HG03064 (cell line): ENCODE data around the gene SENP7.

Source experiments
- ATAC-seq: cut with Tn5 transposase; IDR thresholded peaks from one replicate; pipeline ENCODE4 v1.9.1; 2021; ENCODE audit warnings: low read depth; ENCODE audit not compliant: unreplicated experiment

SENP7 gene

DNA sequence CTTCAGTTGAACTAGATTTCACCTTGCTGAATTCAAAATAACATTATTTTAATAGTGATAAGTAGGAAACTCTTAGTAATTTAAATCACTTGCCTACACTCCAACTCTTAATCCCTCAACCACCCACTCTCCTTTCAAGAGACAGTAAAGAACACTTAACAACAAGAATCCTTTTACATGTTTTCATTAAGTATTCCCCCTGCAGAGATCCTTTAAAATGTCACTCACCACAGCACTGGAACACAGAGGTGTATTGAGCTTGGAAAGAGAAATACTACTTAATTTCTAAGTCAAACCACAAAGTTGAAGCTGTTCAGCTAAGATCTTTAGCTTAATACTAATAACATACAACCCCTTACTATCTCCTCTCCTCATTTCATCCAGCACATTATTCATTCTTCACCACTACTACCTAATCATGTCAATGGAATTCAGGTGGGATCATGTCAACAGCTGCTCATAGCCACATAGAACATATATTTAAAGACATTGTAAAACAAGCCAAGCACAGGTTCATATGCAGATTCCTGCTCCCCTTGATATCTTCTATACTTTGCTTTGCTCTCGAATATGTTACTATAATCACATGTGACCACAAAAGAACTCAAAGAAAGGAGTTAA, 233.1 kb downstream of the SENP7 start:
- ATAC-seq = no peak

DNA sequence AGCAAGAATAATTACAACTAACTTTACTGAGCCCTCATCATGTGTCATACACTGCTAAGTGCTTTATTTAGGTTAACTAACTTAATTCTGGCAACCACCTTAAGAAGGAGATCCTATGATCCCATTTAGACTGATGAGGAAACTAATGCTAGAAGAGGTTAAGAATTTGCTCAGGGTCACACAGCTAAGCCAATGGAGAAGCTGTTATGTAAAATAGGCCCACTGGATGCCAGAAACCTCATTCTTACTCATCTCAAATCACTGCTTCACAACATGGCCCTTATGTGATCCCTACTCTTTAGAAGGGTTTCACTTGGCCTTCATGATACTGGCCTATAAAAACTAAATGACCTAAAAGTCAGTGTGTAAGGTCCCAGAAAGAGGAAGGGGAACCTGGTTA, 233.8 kb downstream of the SENP7 start:
- ATAC-seq = no peak

- ATAC-seq = no peak
Observed at GRCh38 chr3:101278727-101279126, 234.3 kb downstream of the SENP7 start.
